ENCODE measurements around the gene GDPD5. TPM values are rescaled to one million over a fixed set of nuclear protein-coding genes. Genes with fewer than 3 reads are reported as not detected.

Gene GDPD5
- total and polyA plus RNA-seq, 10 of the 15 experiments (the other 5 are each of a cell fraction or from before 2014, with no cell fraction given), result 0.10 to 30.0 (median 6.7) TPM

GRCh38 chr11:75562048-75562835, 36.5 kb upstream of the GDPD5 start, which contains the start of gene SERPINH1 (continued):
- TF ChIP-seq ZBTB4 (CRISPR knock-in tag; IDR thresholded peaks at IDR 0.05) (no peak), ATF7 (IDR thresholded peaks at IDR 0.05; ENCODE audit: low read depth) (0 out of 2 replicates have a peak, but pooled peaks have one; percentile 29), ZNF274 (IDR thresholded peaks at IDR 0.05; ENCODE audit: insufficient read depth, insufficient read length) (no peak), ATF2 (IDR thresholded peaks at IDR 0.05; ENCODE audit: low read length) (no peak), BACH1 (IDR thresholded peaks at IDR 0.05; ENCODE audit: borderline replicate concordance) (no peak; the same call in 1 of the 2 replicates), EP300 (IDR thresholded peaks at IDR 0.05; ENCODE audit: borderline replicate concordance in 1 of 2, control insufficient read depth in 1 of 2, low read depth in 2 of 2, low read length in 2 of 2) (no peak), BCLAF1 (IDR thresholded peaks at IDR 0.05) (no peak), PBX3 (IDR thresholded peaks at IDR 0.05; ENCODE audit: insufficient replicate concordance, low read depth, low read length) (no peak), ZSCAN29 (IDR thresholded peaks at IDR 0.05) (no peak), ASH2L (IDR thresholded peaks at IDR 0.05; ENCODE audit: borderline replicate concordance, low read depth) (0 out of 2 replicates have a peak, but pooled peaks have one; percentile 53), POLR2AphosphoS2 (IDR thresholded peaks at IDR 0.05; ENCODE audit: low read depth, low read length) (peak; percentile 75), ZNF207 (IDR thresholded peaks at IDR 0.05; ENCODE audit: borderline replicate concordance) (no peak), SIX5 (IDR thresholded peaks at IDR 0.05; ENCODE audit: low read depth, low read length, severe bottlenecking) (no peak), NFXL1 (IDR thresholded peaks at IDR 0.05; ENCODE audit: borderline replicate concordance) (no peak), CHD1 (IDR thresholded peaks at IDR 0.05; ENCODE audit: low read depth, low read length) (0 out of 2 replicates have a peak, but pooled peaks have one; percentile 6), NFYB (IDR thresholded peaks at IDR 0.05; ENCODE audit: insufficient read depth, low read depth, low read length) (peak; percentile 79), SP1 (IDR thresholded peaks at IDR 0.05; ENCODE audit: low read depth, low read length) (peak; percentile 30), EED (IDR thresholded peaks at IDR 0.05; ENCODE audit: low read depth) (no peak), HDAC6 (IDR thresholded peaks at IDR 0.05; ENCODE audit: unreplicated experiment) (no peak), JUNB (IDR thresholded peaks at IDR 0.05) (no peak), IRF4 (IDR thresholded peaks at IDR 0.05; ENCODE audit: low read depth, low read length) (no peak), KAT2A (conservative IDR thresholded peaks at IDR 0.05; ENCODE audit: control insufficient read depth, low read depth, low read length) (no peak)
